Inflammatory macrophage treated with lipopolysaccharide for 4 hours (primary cell): ENCODE measurements around the gene BTBD19.
"Not testable (repeated sequence)": the region's sequence is repeated elsewhere in the genome, so short reads cannot be mapped to it uniquely, and the experiment has no call there.

Source experiments
- DNase-seq: peaks from one replicate; pipeline ENCODE4 v3.0.0-alpha.2; 2020

The BTBD19 gene

GRCh38 chr1:44810101-44810761, 1.9 kb downstream of the BTBD19 start:
- DNase-seq = peak; percentile 56

- not testable (repeated sequence) for DNase-seq
Measured at GRCh38 chr1:44810762-44811105, 2.4 kb downstream of the BTBD19 start.

- no peak for DNase-seq
Measured at GRCh38 chr1:44811234-44811633, 2.9 kb downstream of the BTBD19 start.

- DNase-seq = peak; percentile 0
Measured at GRCh38 chr1:44812822-44813543, 4.7 kb downstream of the BTBD19 start.

- not testable (repeated sequence) for DNase-seq
Measured at GRCh38 chr1:44815926-44816325, 7.6 kb downstream of the BTBD19 start.

GRCh38 chr1:44817307-44817706, 9.0 kb downstream of the BTBD19 start:
- DNase-seq = no peak

- DNase-seq = no peak
Measured at GRCh38 chr1:44817771-44818495, 9.6 kb downstream of the BTBD19 start.

GRCh38 chr1:44819196-44819607, 10.9 kb downstream of the BTBD19 start:
- no peak for DNase-seq

- peak; percentile 84 for DNase-seq
Measured at GRCh38 chr1:44819608-44820327, 11.4 kb downstream of the BTBD19 start.

- no peak for DNase-seq
Measured at GRCh38 chr1:44820328-44821239, 12.3 kb downstream of the BTBD19 start.

- no peak for DNase-seq
Measured at GRCh38 chr1:44821240-44821715, 13.0 kb downstream of the BTBD19 start.

- DNase-seq = no peak
Measured at GRCh38 chr1:44822131-44822701, 13.9 kb downstream of the BTBD19 start.

- DNase-seq = no peak
Measured at GRCh38 chr1:44822981-44823451, 14.7 kb downstream of the BTBD19 start.

- DNase-seq = not testable (repeated sequence)
Measured at GRCh38 chr1:44824392-44824791, 16.1 kb downstream of the BTBD19 start.

- peak; percentile 81 for DNase-seq
Measured at GRCh38 chr1:44826375-44827196, 18.3 kb downstream of the BTBD19 start.

GRCh38 chr1:44827197-44828002, 19.1 kb downstream of the BTBD19 start:
- DNase-seq = no peak

- DNase-seq = no peak
Measured at GRCh38 chr1:44828003-44828651, 19.8 kb downstream of the BTBD19 start.

GRCh38 chr1:44828841-44829440, 20.6 kb downstream of the BTBD19 start:
- no peak for DNase-seq
